Transverse colon (tissue), 4 donors: ENCODE results near the gene TRIM65.

Experiments
- POLR2A ChIP-seq: fragments of 450-650 bp; IDR thresholded peaks from one replicate; pipeline ENCODE4 v1.6.1; 2016; ENCODE audit warnings: antibody characterized with exemption, mild to moderate bottlenecking, moderate library complexity
- POLR2AphosphoS5 ChIP-seq, 3 donors: sonication (generic); formaldehyde crosslinking; IDR thresholded peaks; one replicate each; pipeline ENCODE4 v1.6.1; 2016; ENCODE audit warnings: antibody characterized with exemption in 3 of 3
- TF ChIP-seq, protein P1 (sequence below), 5 experiments: fragments of 200-600 bp in 3 of 5; fragments of 450-650 bp in 2 of 5; sonication (generic) in 3 of 5; IDR thresholded peaks; 1 replicate in 2 of 5; 2 replicates in 3 of 5; pipeline ENCODE4 v1.5.1; 2016 to 2017; ENCODE audit warnings: antibody characterized with exemption in 5 of 5, inconsistent platforms in 3 of 5, mild to moderate bottlenecking in 2 of 5, moderate library complexity in 1 of 5

DNA sequence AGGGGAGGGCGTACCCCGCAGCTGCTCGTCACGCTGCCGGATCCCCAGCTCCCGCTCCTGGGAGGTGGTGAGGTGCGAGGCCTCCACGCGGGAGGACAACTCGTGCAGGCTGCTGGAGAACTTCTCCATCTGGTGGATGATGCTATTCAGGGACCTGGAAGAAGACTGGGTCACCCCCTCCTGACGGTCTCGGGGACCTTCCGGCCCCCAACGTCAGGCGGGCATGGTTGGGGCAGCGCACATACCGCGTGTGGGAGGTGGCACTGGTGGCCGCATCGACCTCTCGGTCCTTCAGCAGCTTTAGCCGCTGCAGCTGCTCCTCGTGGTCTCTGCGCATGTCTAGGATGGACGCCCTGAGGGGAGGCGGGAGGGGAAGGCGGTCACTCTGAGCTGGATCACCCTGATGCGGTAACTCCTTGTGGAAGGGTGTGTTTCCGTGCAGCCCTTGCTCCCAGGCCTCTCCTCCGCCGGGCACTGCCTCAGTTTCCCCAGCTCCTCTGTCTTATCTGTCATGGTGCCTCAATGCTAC, 21.2 kb upstream of the TRIM65 start:
- TF ChIP-seq, protein P1, sequence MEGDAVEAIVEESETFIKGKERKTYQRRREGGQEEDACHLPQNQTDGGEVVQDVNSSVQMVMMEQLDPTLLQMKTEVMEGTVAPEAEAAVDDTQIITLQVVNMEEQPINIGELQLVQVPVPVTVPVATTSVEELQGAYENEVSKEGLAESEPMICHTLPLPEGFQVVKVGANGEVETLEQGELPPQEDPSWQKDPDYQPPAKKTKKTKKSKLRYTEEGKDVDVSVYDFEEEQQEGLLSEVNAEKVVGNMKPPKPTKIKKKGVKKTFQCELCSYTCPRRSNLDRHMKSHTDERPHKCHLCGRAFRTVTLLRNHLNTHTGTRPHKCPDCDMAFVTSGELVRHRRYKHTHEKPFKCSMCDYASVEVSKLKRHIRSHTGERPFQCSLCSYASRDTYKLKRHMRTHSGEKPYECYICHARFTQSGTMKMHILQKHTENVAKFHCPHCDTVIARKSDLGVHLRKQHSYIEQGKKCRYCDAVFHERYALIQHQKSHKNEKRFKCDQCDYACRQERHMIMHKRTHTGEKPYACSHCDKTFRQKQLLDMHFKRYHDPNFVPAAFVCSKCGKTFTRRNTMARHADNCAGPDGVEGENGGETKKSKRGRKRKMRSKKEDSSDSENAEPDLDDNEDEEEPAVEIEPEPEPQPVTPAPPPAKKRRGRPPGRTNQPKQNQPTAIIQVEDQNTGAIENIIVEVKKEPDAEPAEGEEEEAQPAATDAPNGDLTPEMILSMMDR (IDR thresholded peaks at IDR 0.05): no peak
- TF ChIP-seq POLR2AphosphoS5 (IDR thresholded peaks at IDR 0.05) (no peak), POLR2A (no peak)
